Adrenal gland (tissue), 5 donors: ENCODE measurements around the gene MAP2K7.

Source experiments
- CTCF ChIP-seq, 6 experiments: fragments of 450-650 bp in 4 of 6; fragments of 200-600 bp in 2 of 6; sonication (generic) in 1 of 6; IDR thresholded peaks; 1 replicate in 5 of 6; 2 replicates in 1 of 6; pipeline versions ENCODE4 v1.5.1 to v1.8.0; 2016 to 2021; ENCODE audit warnings: antibody characterized with exemption in 6 of 6, mild to moderate bottlenecking in 2 of 6, moderate library complexity in 1 of 6
- POLR2A ChIP-seq, 2 donors: fragments of 450-650 bp; IDR thresholded peaks; one replicate each; pipeline ENCODE4 v1.6.1; 2017; ENCODE audit warnings: antibody characterized with exemption in 2 of 2, mild to moderate bottlenecking in 2 of 2, moderate library complexity in 1 of 2
- donor health status: DM: no; HTN: no; CAD: no.

GRCh38 chr19:7953060-7953459, 49.4 kb downstream of the MAP2K7 start:
- TF ChIP-seq POLR2A (IDR thresholded peaks at IDR 0.05) (no peak), CTCF (IDR thresholded peaks at IDR 0.05) (no peak)
